Heart left ventricle (tissue), 13 donors: ENCODE measurements around the gene LEMD3.

Source experiments
- POLR2A ChIP-seq, 2 donors: fragments of 450-650 bp; IDR thresholded peaks; one replicate each; pipeline ENCODE4 v1.6.1; 2017; ENCODE audit warnings: antibody characterized with exemption in 2 of 2, mild to moderate bottlenecking in 2 of 2, moderate library complexity in 2 of 2
- TF ChIP-seq, protein P1 (sequence below), 12 donors: fragments of 200-600 bp; sonication (generic) in 4 of 12; IDR thresholded peaks; one replicate each; pipeline versions ENCODE4 v1.5.0 to v1.8.0; 2018 to 2022; ENCODE audit warnings: antibody characterized with exemption in 12 of 12, mild to moderate bottlenecking in 5 of 12
- donor health status: ischemic (EF 13 %, LVEDD 7.1; RV severe dilation, severe dysfunction).
- donor health status: DM: no; HTN: yes; CAD: no.
- donor health status: DM: no; HTN: no; CAD: no.
- donor health status: ischemic (EF 25% LVEDD 6.9; RV normal size, moderate dysfunction).
- donor health status: ischemic (EF 25% LVEDD 5.7; RV mildly dilated, moderate dysfunction).
- donor health status: ischemic (EF 35%, LVEDD 5.7; RV mildly dilated, moderate dysfunction).
- donor health status: nonischemic (EF 11% LVEDD 7.7; RV severe dilation, severe dysfunction).
- donor health status: DM: yes; HTN: yes; CAD: no.
- donor health status: PGD.
- donor health status: ischemic (EF 29% LVEDD 5.4; RV normal size, mild dysfunction).
- donor health status: nonischemic (EF 23%, LVEDD 6.1; RV moderate dilation, normal function).

DNA sequence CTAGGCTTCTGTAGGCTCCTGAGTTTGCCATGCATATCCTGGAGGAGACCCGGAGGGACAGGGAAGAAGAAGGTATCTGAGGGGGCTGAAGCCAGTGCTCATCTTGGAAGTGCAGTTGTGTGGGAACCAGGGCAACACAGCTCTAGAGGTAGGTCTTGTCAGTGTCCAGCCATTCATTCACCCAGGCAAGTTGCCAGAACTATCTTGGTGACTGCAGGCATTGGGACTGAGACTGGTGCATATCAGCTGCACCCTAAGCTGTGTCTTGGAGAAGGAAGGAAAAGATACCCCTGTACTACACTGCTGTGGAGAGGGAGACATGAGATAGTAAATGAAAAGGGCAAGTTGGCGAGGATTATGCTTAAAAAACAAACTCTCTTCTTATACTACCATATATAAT, 43.4 kb upstream of the LEMD3 start:
- no peak for TF ChIP-seq POLR2A (IDR thresholded peaks at IDR 0.05)
- TF ChIP-seq, protein P1, sequence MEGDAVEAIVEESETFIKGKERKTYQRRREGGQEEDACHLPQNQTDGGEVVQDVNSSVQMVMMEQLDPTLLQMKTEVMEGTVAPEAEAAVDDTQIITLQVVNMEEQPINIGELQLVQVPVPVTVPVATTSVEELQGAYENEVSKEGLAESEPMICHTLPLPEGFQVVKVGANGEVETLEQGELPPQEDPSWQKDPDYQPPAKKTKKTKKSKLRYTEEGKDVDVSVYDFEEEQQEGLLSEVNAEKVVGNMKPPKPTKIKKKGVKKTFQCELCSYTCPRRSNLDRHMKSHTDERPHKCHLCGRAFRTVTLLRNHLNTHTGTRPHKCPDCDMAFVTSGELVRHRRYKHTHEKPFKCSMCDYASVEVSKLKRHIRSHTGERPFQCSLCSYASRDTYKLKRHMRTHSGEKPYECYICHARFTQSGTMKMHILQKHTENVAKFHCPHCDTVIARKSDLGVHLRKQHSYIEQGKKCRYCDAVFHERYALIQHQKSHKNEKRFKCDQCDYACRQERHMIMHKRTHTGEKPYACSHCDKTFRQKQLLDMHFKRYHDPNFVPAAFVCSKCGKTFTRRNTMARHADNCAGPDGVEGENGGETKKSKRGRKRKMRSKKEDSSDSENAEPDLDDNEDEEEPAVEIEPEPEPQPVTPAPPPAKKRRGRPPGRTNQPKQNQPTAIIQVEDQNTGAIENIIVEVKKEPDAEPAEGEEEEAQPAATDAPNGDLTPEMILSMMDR (IDR thresholded peaks at IDR 0.05), result no peak
